A673 (cell line): ENCODE results near the gene ETFB. TPM values are rescaled to one million over a fixed set of nuclear protein-coding genes. Genes with fewer than 3 reads are reported as not detected.

ENCODE experiments used
- BruUV-seq: library from RNA; stranded (reverse); fragments of 400-500 nt; replicated peaks from 2 replicates; lab custom pipeline; 2021; lab: Mats Ljungman, UMichigan
- CTCF ChIA-PET: fragments of 300-600 bp; sonication (Branson Sonifier 250); formaldehyde crosslinking; loops from one replicate; lab custom pipeline; 2022; ENCODE audit warnings: antibody characterized with exemption; lab: Charles Lee
- POLR2A ChIA-PET: fragments of 300-600 bp; sonication (Branson Sonifier 250); formaldehyde crosslinking; loops from one replicate; lab custom pipeline; 2022; ENCODE audit warnings: antibody characterized with exemption; ENCODE audit not compliant: low non-redundant PET; lab: Charles Lee
- DNase-seq: peaks from one replicate; pipeline ENCODE4 v3.0.0-alpha.2; 2015; ENCODE audit warnings: low spot score
- H3K27ac ChIP-seq: fragments of 200-600 bp; sonication (generic); 2 replicates; pipeline ENCODE4 v1.5.1; 2016; ENCODE audit warnings: mixed run types, low read depth, mild to moderate bottlenecking, mixed read lengths, antibody characterized with exemption, low read length; ENCODE audit not compliant: poor library complexity, severe bottlenecking
- H3K27me3 ChIP-seq: fragments of 200-600 bp; sonication (generic); replicated peaks from 2 replicates; pipeline ENCODE4 v1.6.1; 2017; ENCODE audit warnings: mixed run types, low read depth, mild to moderate bottlenecking, mixed read lengths, antibody characterized with exemption, low read length; ENCODE audit not compliant: insufficient read depth, poor library complexity
- H3K36me3 ChIP-seq: fragments of 200-600 bp; sonication (generic); 2 replicates; pipeline ENCODE4 v1.6.1; 2016; ENCODE audit warnings: mixed run types, mild to moderate bottlenecking, mixed read lengths, antibody characterized with exemption, low read length; ENCODE audit not compliant: insufficient read depth, poor library complexity, severe bottlenecking
- H3K4me1 ChIP-seq: fragments of 200-600 bp; sonication (generic); 2 replicates; pipeline ENCODE4 v1.6.1; 2017; ENCODE audit warnings: mixed run types, mild to moderate bottlenecking, mixed read lengths, antibody characterized with exemption, low read length; ENCODE audit not compliant: insufficient read depth, poor library complexity, severe bottlenecking
- H3K4me3 ChIP-seq: fragments of 200-600 bp; sonication (generic); 2 replicates; pipeline ENCODE4 v1.5.1; 2016; ENCODE audit warnings: low read depth, mixed run types, mild to moderate bottlenecking, mixed read lengths, low read length; ENCODE audit not compliant: poor library complexity, severe bottlenecking
- H3K9me3 ChIP-seq: fragments of 200-600 bp; sonication (generic); 2 replicates; pipeline ENCODE4 v1.6.1; 2016; ENCODE audit warnings: mixed run types, low read depth, mild to moderate bottlenecking, mixed read lengths, antibody characterized with exemption, low read length; ENCODE audit not compliant: poor library complexity, severe bottlenecking
- CTCF ChIP-seq: fragments of 300-800, 200-600 bp; sonication (generic); conservative IDR thresholded peaks from 2 replicates; pipeline ENCODE4 v1.5.1; 2017; ENCODE audit warnings: low read depth, mild to moderate bottlenecking, antibody characterized with exemption, low read length, moderate library complexity, mixed read lengths
- EZH2 ChIP-seq: fragments of 200-600 bp; sonication (generic); IDR thresholded peaks from 2 replicates; pipeline ENCODE4 v1.6.1; 2017; ENCODE audit warnings: borderline replicate concordance, low read depth, mild to moderate bottlenecking, mixed read lengths, antibody characterized with exemption, low read length; ENCODE audit not compliant: poor library complexity, severe bottlenecking
- intact Hi-C: fragments of 100-400 bp; cut with micrococcal nuclease; formaldehyde crosslinking; loops from one replicate; pipeline ENCODE4 v1.10.0; 2022; ENCODE audit not compliant: unreplicated experiment
- total RNA-seq: library from RNA; stranded (reverse); gene quantifications from 2 replicates; pipeline ENCODE4 v1.2.3, GENCODE V29; 2021

Gene ETFB
- total RNA-seq, 1 experiment from 2014 or later, result 52.6 TPM

- no peak for TF ChIP-seq EZH2
- H3K27ac ChIP-seq, result no peak overlapping the region
- H3K36me3 ChIP-seq, result no peaks in the 10 kb centered on the region
- ChIA-PET CTCF (no interaction called here), POLR2A (no interaction called here)
- no peak for DNase-seq
- intact Hi-C loops, result no loop called here
- H3K4me3 ChIP-seq, result no peak overlapping the region
- H3K27me3 ChIP-seq, result no peaks in the 10 kb centered on the region
- BruUV-seq, result no TSS peak
- no peaks in the 10 kb centered on the region for H3K9me3 ChIP-seq
- H3K4me1 ChIP-seq, result no peaks in the 10 kb centered on the region
Measured at GRCh38 chr19:51375504-51376221, 9.5 kb upstream of the ETFB start.

- Histone ChIP-seq H3K4me3 (no peak within 1 kb of the TSS), H3K4me1 (peaks cover 5% of the 10 kb centered on the region), H3K36me3 (no peaks in the 10 kb centered on the region), H3K27me3 (no peaks in the 10 kb centered on the region), H3K9me3 (no peaks in the 10 kb centered on the region), H3K27ac (no peak within 1 kb of the TSS)
- no TSS peak for BruUV-seq
- DNase-seq, result no peak
- ChIA-PET CTCF (no interaction called here), POLR2A (no interaction called here)
- intact Hi-C loops, result no loop called here
- no peak for TF ChIP-seq EZH2
- TF ChIP-seq CTCF, result no peak
Measured at GRCh38 chr19:51372649-51373504, 6.7 kb upstream of the ETFB start, which contains the start of gene NKG7. TSS of gene NKG7 (minus strand) at chr19:51372654. CDS start at chr19:51372535, 119 bp downstream.

GRCh38 chr19:51372021-51372648, 5.9 kb upstream of the ETFB start:
- ChIA-PET POLR2A (no interaction called here), CTCF (no interaction called here)
- DNase-seq, result no peak
- no peak overlapping the region for H3K4me3 ChIP-seq
- intact Hi-C loops, result no loop called here
- no peaks in the 10 kb centered on the region for H3K27me3 ChIP-seq
- peaks cover 6% of the 10 kb centered on the region for H3K4me1 ChIP-seq
- BruUV-seq, result no TSS peak
- H3K27ac ChIP-seq, result no peak overlapping the region
- no peaks in the 10 kb centered on the region for H3K9me3 ChIP-seq
- H3K36me3 ChIP-seq, result no peaks in the 10 kb centered on the region
- TF ChIP-seq EZH2, result no peak
- TF ChIP-seq CTCF, result no peak
